Measurements from ENCODE around the gene RCHY1. TPM values are rescaled to one million over a fixed set of nuclear protein-coding genes. Genes with fewer than 3 reads are reported as not detected.
A peak's percentile ranks its signal among the peaks of the same experiment; 100 is the strongest.

Gene RCHY1
- total and polyA plus RNA-seq, 4 donors: 11.3 to 35.9 (median 27.2) TPM

DNA sequence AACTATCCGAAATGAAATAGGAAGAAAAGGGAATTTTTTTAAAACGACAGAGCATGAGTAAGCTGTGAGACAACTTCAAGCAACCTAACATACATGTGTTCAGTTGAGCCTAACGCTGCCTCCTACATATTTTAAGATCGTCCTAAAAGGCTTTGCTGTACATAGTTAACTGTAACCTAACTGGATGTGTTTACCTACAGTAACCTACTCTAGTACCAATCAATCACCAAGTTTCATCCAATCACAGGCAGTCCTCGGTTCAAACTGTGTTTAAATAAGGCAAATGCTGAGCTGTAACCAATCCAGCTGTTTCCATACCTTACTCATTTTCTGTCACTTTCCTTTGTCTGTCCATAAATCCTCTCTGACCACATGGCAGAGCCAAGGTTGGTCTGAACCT is 17.1 kb downstream of the RCHY1 start:
- Histone ChIP-seq H3K27me3 (ENCODE audit: control insufficient read depth in 3 of 3, insufficient read depth in 3 of 3, low read length in 2 of 3) (no peaks in the 10 kb centered on the region), H3K4me1 (ENCODE audit: control insufficient read depth in 5 of 5, insufficient read depth in 5 of 5, low read length in 5 of 5) (peaks cover 0 to 8% (median 0%) of the 10 kb centered on the region in 5 donors), H3K36me3 (ENCODE audit: control insufficient read depth in 4 of 4, insufficient read depth in 4 of 4, low read length in 4 of 4) (peaks cover 5 to 21% (median 15%) of the 10 kb centered on the region in 4 donors), H3K9me3 (ENCODE audit: control insufficient read depth in 4 of 4, insufficient read depth in 3 of 4, low read length in 3 of 4) (peaks cover 0 to 6% (median 1%) of the 10 kb centered on the region in 4 donors), H3K4me3 (no peak overlapping the region), H3K9ac (ENCODE audit: insufficient read depth in 1 of 2, low read length in 2 of 2) (no peak overlapping the region), H3K27ac (ENCODE audit: low read depth in 1 of 2, low read length in 1 of 2) (no peak overlapping the region)
- no peak for ATAC-seq (ENCODE audit: insufficient read depth, low FRiP score)
- TF ChIP-seq, protein P1, sequence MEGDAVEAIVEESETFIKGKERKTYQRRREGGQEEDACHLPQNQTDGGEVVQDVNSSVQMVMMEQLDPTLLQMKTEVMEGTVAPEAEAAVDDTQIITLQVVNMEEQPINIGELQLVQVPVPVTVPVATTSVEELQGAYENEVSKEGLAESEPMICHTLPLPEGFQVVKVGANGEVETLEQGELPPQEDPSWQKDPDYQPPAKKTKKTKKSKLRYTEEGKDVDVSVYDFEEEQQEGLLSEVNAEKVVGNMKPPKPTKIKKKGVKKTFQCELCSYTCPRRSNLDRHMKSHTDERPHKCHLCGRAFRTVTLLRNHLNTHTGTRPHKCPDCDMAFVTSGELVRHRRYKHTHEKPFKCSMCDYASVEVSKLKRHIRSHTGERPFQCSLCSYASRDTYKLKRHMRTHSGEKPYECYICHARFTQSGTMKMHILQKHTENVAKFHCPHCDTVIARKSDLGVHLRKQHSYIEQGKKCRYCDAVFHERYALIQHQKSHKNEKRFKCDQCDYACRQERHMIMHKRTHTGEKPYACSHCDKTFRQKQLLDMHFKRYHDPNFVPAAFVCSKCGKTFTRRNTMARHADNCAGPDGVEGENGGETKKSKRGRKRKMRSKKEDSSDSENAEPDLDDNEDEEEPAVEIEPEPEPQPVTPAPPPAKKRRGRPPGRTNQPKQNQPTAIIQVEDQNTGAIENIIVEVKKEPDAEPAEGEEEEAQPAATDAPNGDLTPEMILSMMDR (IDR thresholded peaks at IDR 0.05; ENCODE audit: control extremely low read depth, extremely low read depth): no peak
- 82 to 84% methylated on average over 5 of the region's 5 CpGs for WGBS, 2 donors
- no peak for DNase-seq

DNA sequence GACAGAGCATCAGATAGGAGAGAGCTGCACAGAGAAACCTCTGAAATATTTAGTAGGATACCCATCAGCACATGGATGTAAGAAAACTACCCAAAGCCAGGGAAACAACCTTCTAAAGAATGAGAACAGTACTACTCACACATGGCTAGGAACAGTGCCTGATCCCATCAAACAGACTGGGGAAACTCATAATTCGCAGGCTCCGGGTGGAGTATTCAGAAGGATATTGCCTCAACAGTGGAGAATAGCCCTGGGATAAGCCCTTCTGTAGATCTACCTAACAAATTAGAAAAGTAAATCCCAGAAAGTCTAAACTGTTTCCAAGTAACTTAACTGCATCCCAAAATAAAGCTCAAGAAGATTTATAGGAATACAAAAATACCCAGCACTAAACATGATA is 17.8 kb downstream of the RCHY1 start:
- DNase-seq (no peak), ATAC-seq (ENCODE audit: insufficient read depth, low FRiP score) (no peak)
- Histone ChIP-seq H3K4me3 (no peak overlapping the region), H3K27me3 (ENCODE audit: control insufficient read depth in 3 of 3, insufficient read depth in 3 of 3, low read length in 2 of 3) (no peaks in the 10 kb centered on the region), H3K9me3 (ENCODE audit: control insufficient read depth in 4 of 4, insufficient read depth in 3 of 4, low read length in 3 of 4) (peaks cover 0 to 6% (median 1%) of the 10 kb centered on the region in 4 donors), H3K9ac (ENCODE audit: insufficient read depth in 1 of 2, low read length in 2 of 2) (no peak overlapping the region), H3K27ac (ENCODE audit: low read depth in 1 of 2, low read length in 1 of 2) (no peak overlapping the region), H3K36me3 (ENCODE audit: control insufficient read depth in 4 of 4, insufficient read depth in 4 of 4, low read length in 4 of 4) (peaks cover 5 to 24% (median 15%) of the 10 kb centered on the region in 4 donors), H3K4me1 (ENCODE audit: control insufficient read depth in 5 of 5, insufficient read depth in 5 of 5, low read length in 5 of 5) (peaks cover 0 to 8% (median 0%) of the 10 kb centered on the region in 5 donors)
- WGBS, 2 donors: 92 to 98% methylated on average over 2 of the region's 2 CpGs
- TF ChIP-seq, protein P1 (IDR thresholded peaks at IDR 0.05; ENCODE audit: control extremely low read depth, extremely low read depth): no peak

DNA sequence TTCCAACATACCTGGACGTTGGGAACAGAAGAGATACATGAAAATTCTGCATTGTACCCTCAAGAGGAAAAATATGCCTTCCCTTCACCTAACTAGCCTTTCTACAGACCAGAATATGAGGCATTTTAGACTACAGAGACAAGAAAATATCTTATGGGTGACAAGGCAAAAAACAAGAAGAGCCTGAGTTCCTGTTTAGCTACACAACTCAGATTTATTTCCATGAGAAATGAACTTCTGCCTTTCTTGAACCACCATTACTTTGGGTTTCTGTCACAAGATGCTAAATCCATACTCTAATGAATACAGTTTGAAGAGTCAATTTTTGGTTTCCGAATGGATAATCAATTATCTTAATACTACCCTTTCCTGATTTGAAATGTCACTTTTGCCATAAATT is 18.7 kb downstream of the RCHY1 start:
- Histone ChIP-seq H3K4me1 (ENCODE audit: control insufficient read depth in 5 of 5, insufficient read depth in 5 of 5, low read length in 5 of 5) (peaks cover 0 to 8% (median 0%) of the 10 kb centered on the region in 5 donors), H3K9ac (ENCODE audit: insufficient read depth in 1 of 2, low read length in 2 of 2) (no peak overlapping the region), H3K9me3 (ENCODE audit: control insufficient read depth in 4 of 4, insufficient read depth in 3 of 4, low read length in 3 of 4) (peaks cover 0 to 6% (median 1%) of the 10 kb centered on the region in 4 donors), H3K27me3 (ENCODE audit: control insufficient read depth in 3 of 3, insufficient read depth in 3 of 3, low read length in 2 of 3) (no peaks in the 10 kb centered on the region), H3K4me3 (no peak overlapping the region), H3K36me3 (ENCODE audit: control insufficient read depth in 4 of 4, insufficient read depth in 4 of 4, low read length in 4 of 4) (peaks cover 5 to 32% (median 17%) of the 10 kb centered on the region in 4 donors), H3K27ac (ENCODE audit: low read depth in 1 of 2, low read length in 1 of 2) (no peak overlapping the region)
- ATAC-seq (ENCODE audit: insufficient read depth, low FRiP score) (no peak), DNase-seq (no peak)
- TF ChIP-seq, protein P1 (IDR thresholded peaks at IDR 0.05; ENCODE audit: control extremely low read depth, extremely low read depth): no peak
- WGBS, 2 donors: 88 to 94% methylated on average over 2 of the region's 2 CpGs

DNA sequence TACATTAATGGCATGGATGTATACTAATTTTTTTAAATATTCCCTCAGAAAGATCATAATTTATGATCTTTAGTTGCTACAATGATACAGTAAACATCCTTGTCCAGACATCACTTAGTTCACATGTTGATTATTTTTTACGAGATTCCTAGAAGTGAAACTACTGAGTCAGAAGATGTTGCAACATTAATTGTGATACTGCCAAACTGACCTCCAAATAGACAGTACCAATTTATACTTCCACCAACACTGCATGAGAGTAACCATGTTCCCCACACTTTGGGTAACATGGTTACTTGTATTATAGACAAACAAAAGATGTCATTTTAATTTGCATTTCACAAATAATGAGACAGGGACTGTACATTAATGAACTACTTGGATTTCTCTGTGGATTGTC is 19.6 kb downstream of the RCHY1 start:
- peaks cover 6 to 31% (median 20%) of the 10 kb centered on the region in 4 donors for H3K36me3 ChIP-seq (ENCODE audit: control insufficient read depth in 4 of 4, insufficient read depth in 4 of 4, low read length in 4 of 4)
- H3K4me1 ChIP-seq (ENCODE audit: control insufficient read depth in 5 of 5, insufficient read depth in 5 of 5, low read length in 5 of 5): peaks cover 0 to 8% (median 0%) of the 10 kb centered on the region in 5 donors
- ATAC-seq (ENCODE audit: insufficient read depth, low FRiP score) (peak; percentile 34), DNase-seq (peak in 2 of 3 donors; percentile 22 to 44)
- 12 to 26% methylated on average over 1 of the region's 1 CpG for WGBS, 2 donors
- no peak overlapping the region for H3K27ac ChIP-seq (ENCODE audit: low read depth in 1 of 2, low read length in 1 of 2)
- peaks cover 0 to 6% (median 1%) of the 10 kb centered on the region in 4 donors for H3K9me3 ChIP-seq (ENCODE audit: control insufficient read depth in 4 of 4, insufficient read depth in 3 of 4, low read length in 3 of 4)
- H3K4me3 ChIP-seq: no peak overlapping the region
- no peaks in the 10 kb centered on the region for H3K27me3 ChIP-seq (ENCODE audit: control insufficient read depth in 3 of 3, insufficient read depth in 3 of 3, low read length in 2 of 3)
- TF ChIP-seq, protein P1 (IDR thresholded peaks at IDR 0.05; ENCODE audit: control extremely low read depth, extremely low read depth): no peak
- no peak overlapping the region for H3K9ac ChIP-seq (ENCODE audit: insufficient read depth in 1 of 2, low read length in 2 of 2)

All from lung (tissue), 12 donors.